Measurements from ENCODE around the gene CCDC92.
A peak's percentile ranks its signal among the peaks of the same experiment; 100 is the strongest.

CCDC92 gene

GRCh38 chr12:124007826-124008570, 35.4 kb upstream of the CCDC92 start:
- DNase-seq (no peak), ATAC-seq (replicated peaks) (peak; percentile 40 to 45)
- H3K4me1 Mint-ChIP-seq = peaks cover 24 to 31% of the 10 kb centered on the region in 2 donors
- peaks cover 29 to 47% of the 10 kb centered on the region in 2 donors for H3K36me3 Mint-ChIP-seq
- no peaks in the 10 kb centered on the region for H3K27me3 Mint-ChIP-seq
- no peak overlapping the region for H3K27ac Mint-ChIP-seq
- no peak overlapping the region for H3K4me3 Mint-ChIP-seq
- H3K9me3 Mint-ChIP-seq = no peaks in the 10 kb centered on the region

DNA sequence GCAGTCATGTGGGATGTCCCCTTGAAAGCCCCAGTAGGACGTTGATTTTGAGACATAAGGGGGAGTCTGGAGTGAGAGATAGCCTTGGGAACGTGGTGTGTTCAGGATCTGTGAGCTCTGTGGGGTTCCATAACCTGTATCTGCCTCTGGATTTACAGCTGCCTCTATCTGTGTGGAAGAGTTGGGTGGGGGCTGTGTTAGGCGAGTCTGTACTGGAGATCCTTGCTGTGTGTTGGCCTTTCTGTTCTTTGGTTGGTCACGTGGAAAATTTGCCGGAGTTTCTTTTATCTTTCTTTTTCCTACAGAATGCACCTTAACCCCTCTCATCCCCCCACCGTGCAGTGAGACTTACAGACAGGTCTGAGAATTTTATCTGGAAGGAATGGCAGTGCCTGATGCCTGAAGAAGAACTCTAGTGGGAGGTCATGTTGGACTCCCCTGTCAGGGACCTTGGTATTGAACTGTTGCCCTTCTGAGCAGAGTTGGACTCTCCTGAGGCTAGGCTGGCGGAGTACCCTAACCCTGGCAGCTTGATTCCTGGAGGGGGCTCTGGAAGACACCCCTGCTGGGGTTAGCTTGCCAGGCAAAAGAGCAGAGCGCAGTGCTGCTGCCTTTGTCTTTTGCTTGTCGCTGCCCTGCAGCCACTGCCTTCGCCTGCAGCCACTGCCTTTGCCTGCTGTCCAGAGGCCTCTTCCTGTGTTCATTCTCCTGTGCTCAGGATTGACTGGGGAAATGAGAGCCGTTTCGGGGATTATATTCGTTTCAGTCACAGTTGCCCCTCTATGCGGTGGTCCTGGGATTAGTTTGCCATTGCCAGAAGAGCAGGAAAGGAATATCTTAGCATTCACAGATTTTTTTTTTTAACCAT, 34.4 kb upstream of the CCDC92 start:
- Mint-ChIP-seq H3K9me3 (no peaks in the 10 kb centered on the region), H3K4me1 (peaks cover 24 to 31% of the 10 kb centered on the region in 2 donors), H3K36me3 (peaks cover 24 to 39% of the 10 kb centered on the region in 2 donors), H3K27me3 (no peaks in the 10 kb centered on the region), H3K4me3 (peak overlapping the region; percentile 39 to 68), H3K27ac (peak overlapping the region; percentile 60)
- DNase-seq = no peak
- no peak for ATAC-seq (replicated peaks)

DNA sequence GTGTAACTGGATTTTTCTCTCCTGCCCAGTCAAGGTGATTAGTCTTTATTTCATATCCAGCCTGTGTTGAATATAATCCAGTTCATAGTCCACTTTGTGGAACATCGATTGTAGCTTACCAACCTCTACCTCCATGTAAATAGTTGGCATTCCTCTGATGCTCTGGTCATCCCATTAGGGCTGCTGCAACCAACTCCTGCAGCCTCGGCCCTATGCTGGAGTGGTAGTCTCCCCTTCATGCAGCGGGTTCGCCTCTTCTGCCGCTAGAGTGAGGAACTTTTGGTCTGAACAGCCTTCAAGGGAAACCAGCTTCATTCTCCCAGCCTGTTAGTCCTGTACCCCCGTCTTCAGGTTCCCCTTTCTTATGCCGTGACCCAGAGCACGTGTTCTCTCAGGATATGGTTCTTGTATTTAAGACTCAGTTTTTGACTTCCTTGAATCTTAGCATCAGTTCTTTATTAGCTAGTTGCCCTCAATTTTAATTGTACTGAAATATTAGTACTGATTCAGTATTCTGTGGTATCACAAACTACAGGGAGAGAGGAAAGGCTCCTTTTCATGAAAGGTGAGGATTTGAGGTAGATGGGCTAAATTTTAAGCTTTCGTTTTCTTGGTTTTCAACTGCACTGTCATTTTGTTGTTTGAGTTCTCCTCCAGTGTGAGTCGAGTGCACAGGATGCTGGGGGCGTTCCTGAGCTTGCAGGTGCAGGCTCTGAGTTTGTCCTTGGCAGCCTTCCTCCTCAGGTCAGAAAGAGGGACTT, 33.6 kb upstream of the CCDC92 start:
- H3K9me3 Mint-ChIP-seq = no peaks in the 10 kb centered on the region
- no peaks in the 10 kb centered on the region for H3K27me3 Mint-ChIP-seq
- peaks cover 19 to 33% of the 10 kb centered on the region in 2 donors for H3K36me3 Mint-ChIP-seq
- H3K27ac Mint-ChIP-seq = peak overlapping the region; percentile 60
- H3K4me3 Mint-ChIP-seq = peak overlapping the region; percentile 39 to 68
- DNase-seq (no peak), ATAC-seq (replicated peaks) (peak; percentile 87 to 88)
- H3K4me1 Mint-ChIP-seq = peaks cover 24 to 31% of the 10 kb centered on the region in 2 donors

- Mint-ChIP-seq H3K4me1 (peaks cover 22 to 31% of the 10 kb centered on the region in 2 donors), H3K27me3 (no peaks in the 10 kb centered on the region), H3K36me3 (peaks cover 13 to 24% of the 10 kb centered on the region in 2 donors), H3K9me3 (no peaks in the 10 kb centered on the region), H3K4me3 (no peak overlapping the region), H3K27ac (no peak overlapping the region)
- no peak for DNase-seq
- no peak for ATAC-seq (replicated peaks)
Observed at GRCh38 chr12:124004233-124004875, 31.7 kb upstream of the CCDC92 start.

DNA sequence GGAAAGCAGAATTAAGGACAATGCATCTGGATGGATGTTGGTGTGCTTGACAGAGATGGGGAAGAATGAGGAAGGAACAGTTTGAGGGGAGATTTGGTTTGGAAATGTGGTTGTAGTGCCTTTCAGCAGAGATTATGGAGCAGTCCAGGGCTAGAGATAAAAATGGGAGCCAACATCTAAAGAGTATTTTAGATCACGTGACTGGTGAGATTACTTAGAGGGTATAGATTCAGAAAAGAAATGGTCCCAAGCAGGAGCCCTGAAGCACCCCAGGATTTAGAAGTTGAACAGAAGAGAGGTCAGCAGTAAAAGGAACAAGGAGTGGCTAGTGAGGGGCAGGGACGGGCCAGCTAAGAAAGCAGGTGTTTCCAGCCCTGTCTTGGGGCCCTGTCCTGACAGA, 30.0 kb upstream of the CCDC92 start:
- no peak for ATAC-seq (replicated peaks)
- Mint-ChIP-seq H3K4me3 (no peak overlapping the region), H3K27me3 (no peaks in the 10 kb centered on the region), H3K4me1 (peaks cover 17 to 23% of the 10 kb centered on the region in 2 donors), H3K9me3 (no peaks in the 10 kb centered on the region), H3K36me3 (peaks cover 12 to 22% of the 10 kb centered on the region in 2 donors), H3K27ac (no peak overlapping the region)
- no peak for DNase-seq

- Mint-ChIP-seq H3K4me3 (no peak overlapping the region), H3K36me3 (peaks cover 12 to 22% of the 10 kb centered on the region in 2 donors), H3K27me3 (no peaks in the 10 kb centered on the region), H3K27ac (no peak overlapping the region), H3K9me3 (no peaks in the 10 kb centered on the region), H3K4me1 (peaks cover 16 to 18% of the 10 kb centered on the region in 2 donors)
- ATAC-seq (replicated peaks) (no peak), DNase-seq (no peak)
Observed at GRCh38 chr12:124002021-124002644, 29.5 kb upstream of the CCDC92 start.

DNA sequence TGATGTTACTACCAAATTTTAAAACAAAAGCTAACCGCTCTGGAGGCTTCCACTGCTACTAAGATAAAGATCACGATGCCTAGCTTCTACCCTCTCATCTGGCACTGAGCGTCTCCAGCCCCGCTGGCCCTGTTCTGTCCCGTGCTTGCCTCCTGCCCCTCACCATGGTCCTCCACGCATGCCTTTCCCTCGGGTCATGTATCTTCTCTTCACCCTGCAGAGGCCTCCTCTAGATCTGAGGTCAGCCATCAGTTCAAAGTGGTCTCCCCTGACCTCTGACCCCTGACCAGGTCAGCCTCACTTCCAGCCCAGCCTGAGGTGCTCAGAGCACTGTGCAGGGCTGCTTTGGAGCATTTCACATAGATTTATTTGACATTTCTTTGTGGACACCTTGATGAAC, 28.7 kb upstream of the CCDC92 start:
- peaks cover 14 to 19% of the 10 kb centered on the region in 2 donors for H3K36me3 Mint-ChIP-seq
- DNase-seq = no peak
- H3K27ac Mint-ChIP-seq = no peak overlapping the region
- no peak for ATAC-seq (replicated peaks)
- H3K9me3 Mint-ChIP-seq = no peaks in the 10 kb centered on the region
- peaks cover 9 to 10% of the 10 kb centered on the region in 2 donors for H3K4me1 Mint-ChIP-seq
- no peak overlapping the region for H3K4me3 Mint-ChIP-seq
- no peaks in the 10 kb centered on the region for H3K27me3 Mint-ChIP-seq

DNA sequence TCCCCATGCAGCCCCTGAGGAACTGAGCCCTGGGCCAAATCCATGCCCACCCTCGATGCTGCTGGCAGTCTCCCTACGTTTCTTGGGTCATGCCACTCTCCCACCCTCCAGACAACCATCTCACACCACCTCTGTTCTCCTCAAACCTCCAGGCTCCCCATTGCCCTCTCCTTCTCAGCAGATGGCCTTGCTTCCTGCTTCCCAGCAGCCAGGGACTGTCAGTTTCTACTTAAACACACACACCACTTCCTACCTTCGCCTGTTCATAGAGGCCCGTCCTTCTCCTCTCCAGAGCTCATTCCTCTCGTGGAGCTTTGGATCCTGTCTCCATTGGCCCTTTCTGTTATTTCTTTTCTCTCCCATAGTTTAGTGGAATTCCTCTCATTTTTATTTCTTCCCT, 27.5 kb upstream of the CCDC92 start:
- no peaks in the 10 kb centered on the region for H3K27me3 Mint-ChIP-seq
- DNase-seq (no peak), ATAC-seq (replicated peaks) (no peak)
- no peaks in the 10 kb centered on the region for H3K9me3 Mint-ChIP-seq
- H3K4me3 Mint-ChIP-seq = no peak overlapping the region
- no peaks in the 10 kb centered on the region for H3K4me1 Mint-ChIP-seq
- peaks cover 16 to 23% of the 10 kb centered on the region in 2 donors for H3K36me3 Mint-ChIP-seq
- no peak overlapping the region for H3K27ac Mint-ChIP-seq

GRCh38 chr12:123998991-123999359, 26.3 kb upstream of the CCDC92 start:
- no peak overlapping the region for H3K4me3 Mint-ChIP-seq
- no peak overlapping the region for H3K27ac Mint-ChIP-seq
- DNase-seq = no peak
- H3K36me3 Mint-ChIP-seq = peaks cover 21 to 30% of the 10 kb centered on the region in 2 donors
- H3K27me3 Mint-ChIP-seq = no peaks in the 10 kb centered on the region
- H3K9me3 Mint-ChIP-seq = no peaks in the 10 kb centered on the region
- H3K4me1 Mint-ChIP-seq = peaks cover 0 to 5% of the 10 kb centered on the region in 2 donors
- no peak for ATAC-seq (replicated peaks)

- Mint-ChIP-seq H3K4me1 (peaks cover 0 to 5% of the 10 kb centered on the region in 2 donors), H3K27ac (no peak overlapping the region), H3K9me3 (no peaks in the 10 kb centered on the region), H3K4me3 (no peak overlapping the region), H3K27me3 (no peaks in the 10 kb centered on the region), H3K36me3 (peaks cover 25 to 33% of the 10 kb centered on the region in 2 donors)
- ATAC-seq (replicated peaks) = no peak
- no peak for DNase-seq
Observed at GRCh38 chr12:123998344-123998990, 25.8 kb upstream of the CCDC92 start.

- no peaks in the 10 kb centered on the region for H3K9me3 Mint-ChIP-seq
- no peak for DNase-seq
- H3K27ac Mint-ChIP-seq = no peak overlapping the region
- peaks cover 27 to 35% of the 10 kb centered on the region in 2 donors for H3K36me3 Mint-ChIP-seq
- peaks cover 0 to 5% of the 10 kb centered on the region in 2 donors for H3K4me1 Mint-ChIP-seq
- ATAC-seq (replicated peaks) = no peak
- H3K27me3 Mint-ChIP-seq = no peaks in the 10 kb centered on the region
- H3K4me3 Mint-ChIP-seq = no peak overlapping the region
Observed at GRCh38 chr12:123997908-123998307, 25.3 kb upstream of the CCDC92 start.

DNA sequence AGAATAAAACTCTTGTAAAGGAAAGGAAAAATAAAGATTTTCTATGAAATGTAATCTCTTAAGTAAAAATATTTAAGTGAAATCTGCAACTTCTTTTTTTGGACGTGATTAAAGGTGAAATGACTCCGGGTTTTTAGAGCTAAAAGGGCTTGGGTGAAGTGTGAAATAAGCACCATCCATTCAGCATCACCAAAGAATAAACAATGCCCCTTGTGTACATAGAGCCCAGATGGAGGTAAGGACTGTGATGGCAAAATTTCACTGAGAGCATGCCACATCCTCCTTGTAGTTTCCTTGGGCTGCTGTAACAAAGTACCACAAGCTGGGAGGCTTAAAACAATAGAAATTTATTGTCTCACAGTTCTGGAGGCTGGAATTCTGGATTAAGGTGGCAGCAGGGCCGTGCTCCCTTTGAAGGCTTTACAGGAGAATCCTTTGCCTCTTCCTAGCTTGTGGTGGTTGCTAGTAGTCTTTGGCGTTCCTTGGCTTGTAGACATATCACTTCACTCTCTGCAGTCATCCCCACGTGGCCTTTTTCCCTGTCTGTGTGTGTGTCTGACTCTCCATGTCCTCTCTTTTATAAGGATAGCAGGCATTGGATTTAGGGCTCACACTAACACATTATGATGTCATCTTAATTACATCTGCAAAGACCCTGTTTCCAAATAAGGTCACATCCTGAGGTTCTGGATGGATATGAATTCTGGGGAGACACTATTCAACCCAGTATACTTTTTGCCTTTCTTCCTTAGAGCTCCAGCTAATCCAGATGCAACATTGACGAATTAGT, 24.6 kb upstream of the CCDC92 start:
- DNase-seq (no peak), ATAC-seq (replicated peaks) (no peak)
- Mint-ChIP-seq H3K9me3 (no peaks in the 10 kb centered on the region), H3K4me3 (no peak overlapping the region), H3K36me3 (peaks cover 31 to 42% of the 10 kb centered on the region in 2 donors), H3K27me3 (no peaks in the 10 kb centered on the region), H3K4me1 (peaks cover 0 to 5% of the 10 kb centered on the region in 2 donors), H3K27ac (no peak overlapping the region)
